ENCODE data around the gene DHDDS. TPM values are rescaled to one million over a fixed set of nuclear protein-coding genes. Genes with fewer than 3 reads are reported as not detected.

Gene DHDDS
- total and polyA plus RNA-seq, 2 of the 13 experiments (the other 11 are each of a cell fraction or from before 2014, with no cell fraction given), result 18.9 to 28.3 TPM

- TF ChIP-seq RAD21 (CRISPR knock-in tag; IDR thresholded peaks at IDR 0.05) (peak; percentile 28), NR2C2 (CRISPR knock-in tag; IDR thresholded peaks at IDR 0.05; ENCODE audit: borderline replicate concordance) (no peak; the same call in 1 of the 2 replicates), SP2 (CRISPR knock-in tag; IDR thresholded peaks at IDR 0.05) (no peak), BATF2 (CRISPR knock-in tag; IDR thresholded peaks at IDR 0.05) (no peak), ZNF569 (CRISPR knock-in tag; IDR thresholded peaks at IDR 0.05; ENCODE audit: borderline replicate concordance) (no peak), IKZF4 (CRISPR knock-in tag; IDR thresholded peaks at IDR 0.05; ENCODE audit: borderline replicate concordance, low read depth, not compliant biosample characterization) (peak; percentile 77), SUZ12 (IDR thresholded peaks at IDR 0.05; ENCODE audit: low read depth, low read length) (no peak), ZBTB1 (CRISPR knock-in tag; IDR thresholded peaks at IDR 0.05; ENCODE audit: borderline replicate concordance) (no peak), PHB2 (IDR thresholded peaks at IDR 0.05; ENCODE audit: partially characterized antibody) (no peak), BHLHE40 (IDR thresholded peaks at IDR 0.05; ENCODE audit: low read length) (no peak), ATAD3A (CRISPR knock-in tag; IDR thresholded peaks at IDR 0.05) (no peak), HMGA1 (CRISPR knock-in tag; conservative IDR thresholded peaks at IDR 0.05) (no peak), ZNF225 (CRISPR knock-in tag; IDR thresholded peaks at IDR 0.05) (no peak), HNF1A (IDR thresholded peaks at IDR 0.05; ENCODE audit: low read depth) (no peak), HNF1A (CRISPR knock-in tag; IDR thresholded peaks at IDR 0.05; ENCODE audit: borderline replicate concordance) (peak; percentile 5; the same call in 1 of the 2 replicates), TCF7 (IDR thresholded peaks at IDR 0.05; ENCODE audit: low read depth) (no peak), ZNF256 (CRISPR knock-in tag; conservative IDR thresholded peaks at IDR 0.05) (0 out of 2 replicates have a peak, but pooled peaks have one; percentile 41), ZNF275 (CRISPR knock-in tag; IDR thresholded peaks at IDR 0.05; ENCODE audit: borderline replicate concordance) (no peak; the same call in 1 of the 2 replicates), ZNF512B (CRISPR knock-in tag; IDR thresholded peaks at IDR 0.05; ENCODE audit: borderline replicate concordance) (no peak), PCBP1 (IDR thresholded peaks at IDR 0.05; ENCODE audit: borderline replicate concordance, low read depth, low read length) (no peak)
Measured at GRCh38 chr1:26472320-26472900, 40.3 kb downstream of the DHDDS start, which contains the start of gene HMGN2 (continued).
